Activated CD4-positive, alpha-beta T cell treated with anti-CD3 and anti-CD28 coated beads for 48 hours (primary cell): ENCODE data around the gene VAV3.

ENCODE experiments used
- DNase-seq: peaks from one replicate; pipeline ENCODE4 v3.0.0-alpha.2; 2020

VAV3 gene

GRCh38 chr1:107552781-107553180 lies 412.2 kb downstream of the VAV3 start:
- DNase-seq = no peak

- DNase-seq = no peak
These were observed 413.5 kb downstream of the VAV3 start for GRCh38 chr1:107551456-107551855.

- DNase-seq = no peak
These were observed 414.6 kb downstream of the VAV3 start for GRCh38 chr1:107550358-107550757.

GRCh38 chr1:107549152-107549810 lies 415.7 kb downstream of the VAV3 start:
- no peak for DNase-seq

- no peak for DNase-seq
These were observed 416.7 kb downstream of the VAV3 start for GRCh38 chr1:107548276-107548675.

- no peak for DNase-seq
These were observed 417.4 kb downstream of the VAV3 start for GRCh38 chr1:107547363-107548155.

GRCh38 chr1:107546576-107546975 lies 418.4 kb downstream of the VAV3 start:
- DNase-seq = no peak

GRCh38 chr1:107545879-107546278 lies 419.1 kb downstream of the VAV3 start:
- no peak for DNase-seq

- no peak for DNase-seq
These were observed 419.9 kb downstream of the VAV3 start for GRCh38 chr1:107545056-107545577.

GRCh38 chr1:107544285-107544684 lies 420.7 kb downstream of the VAV3 start:
- no peak for DNase-seq

GRCh38 chr1:107541412-107541811 lies 423.6 kb downstream of the VAV3 start:
- DNase-seq = no peak

GRCh38 chr1:107538502-107538901 lies 426.5 kb downstream of the VAV3 start:
- DNase-seq = no peak

GRCh38 chr1:107536266-107536665 lies 428.7 kb downstream of the VAV3 start:
- no peak for DNase-seq

GRCh38 chr1:107535091-107535490 lies 429.9 kb downstream of the VAV3 start:
- DNase-seq = no peak

- no peak for DNase-seq
These were observed 430.3 kb downstream of the VAV3 start for GRCh38 chr1:107534632-107535031.

GRCh38 chr1:107533436-107533835 lies 431.5 kb downstream of the VAV3 start:
- DNase-seq = no peak

- DNase-seq = no peak
These were observed 432.7 kb downstream of the VAV3 start for GRCh38 chr1:107532318-107532717.

GRCh38 chr1:107531065-107531908 lies 433.7 kb downstream of the VAV3 start:
- DNase-seq = no peak

- no peak for DNase-seq
These were observed 434.4 kb downstream of the VAV3 start for GRCh38 chr1:107530543-107530942.

GRCh38 chr1:107529511-107530149 lies 435.4 kb downstream of the VAV3 start:
- DNase-seq = peak; percentile 18

- DNase-seq = no peak
These were observed 438.3 kb downstream of the VAV3 start for GRCh38 chr1:107526524-107527198.

- no peak for DNase-seq
These were observed 439.0 kb downstream of the VAV3 start for GRCh38 chr1:107525961-107526360.
